GM23338 (cell line): ENCODE data around the gene HEMK1. TPM values are rescaled to one million over a fixed set of nuclear protein-coding genes. Genes with fewer than 3 reads are reported as not detected.

Source experiments
- ATAC-seq: fragments of 200-7000 bp; cut with Tn5 transposase; 3 replicates; pipeline ENCODE4 v1.9.1; 2020
- DNase-seq: peaks from one replicate; pipeline ENCODE4 v3.0.0-alpha.2; 2015; ENCODE audit warnings: low spot score
- H2AFZ ChIP-seq: fragments of 200-600 bp; sonication (generic); 2 replicates; pipeline ENCODE4 v1.8.0; 2016; ENCODE audit warnings: antibody characterized with exemption, mild to moderate bottlenecking, moderate library complexity
- H3F3A ChIP-seq: fragments of 200-600 bp; sonication (generic); replicated peaks from 2 replicates; pipeline ENCODE4 v1.8.0; 2017; ENCODE audit warnings: antibody characterized with exemption, mixed run types, low read depth
- H3K27ac ChIP-seq: fragments of 200-600 bp; sonication (generic); 2 replicates; pipeline ENCODE4 v1.6.1; 2016; ENCODE audit warnings: low read depth
- H3K27me3 ChIP-seq: fragments of 200-600 bp; sonication (generic); 2 replicates; pipeline ENCODE4 v1.8.0; 2016; ENCODE audit warnings: mild to moderate bottlenecking, mixed run types, moderate library complexity; ENCODE audit not compliant: insufficient read depth
- H3K36me3 ChIP-seq: fragments of 200-600 bp; sonication (generic); 2 replicates; pipeline ENCODE4 v1.8.0; 2016; ENCODE audit warnings: mild to moderate bottlenecking; ENCODE audit not compliant: insufficient read depth
- H3K4me1 ChIP-seq: fragments of 200-600 bp; sonication (generic); 2 replicates; pipeline ENCODE4 v1.8.0; 2016; ENCODE audit warnings: mild to moderate bottlenecking, moderate library complexity; ENCODE audit not compliant: insufficient read depth
- H3K4me2 ChIP-seq: fragments of 200-600 bp; sonication (generic); 2 replicates; pipeline ENCODE4 v1.7.1; 2017; ENCODE audit warnings: mixed run types
- H3K4me3 ChIP-seq: fragments of 200-600 bp; sonication (generic); 2 replicates; pipeline ENCODE4 v1.6.1; 2016; ENCODE audit warnings: mixed run types
- H3K79me2 ChIP-seq: fragments of 200-600 bp; sonication (generic); replicated peaks from 2 replicates; pipeline ENCODE4 v1.8.0; 2017; ENCODE audit warnings: mild to moderate bottlenecking; ENCODE audit not compliant: insufficient read depth
- H3K9me2 ChIP-seq: fragments of 200-600 bp; sonication (generic); 2 replicates; pipeline ENCODE4 v1.8.0; 2017; ENCODE audit not compliant: insufficient read depth
- H4K20me1 ChIP-seq: fragments of 200-600 bp; sonication (generic); replicated peaks from 2 replicates; pipeline ENCODE4 v1.8.0; 2017; ENCODE audit warnings: mild to moderate bottlenecking; ENCODE audit not compliant: insufficient read depth
- H3K27ac Mint-ChIP-seq: 2 replicates; pipeline ENCODE4 v1.8.0; 2020; ENCODE audit warnings: inconsistent platforms, mild to moderate bottlenecking, moderate library complexity, mixed read lengths
- H3K27me3 Mint-ChIP-seq: 3 replicates; pipeline ENCODE4 v1.8.0; 2022; ENCODE audit warnings: low read depth, mild to moderate bottlenecking, moderate library complexity, mixed read lengths, inconsistent platforms; ENCODE audit not compliant: insufficient read depth, poor library complexity
- H3K36me3 Mint-ChIP-seq: 3 replicates; pipeline ENCODE4 v1.8.0; 2021; ENCODE audit warnings: low read depth, mild to moderate bottlenecking, inconsistent platforms, moderate library complexity, mixed read lengths
- H3K4me1 Mint-ChIP-seq: 3 replicates; pipeline ENCODE4 v1.8.0; 2020; ENCODE audit warnings: mild to moderate bottlenecking, inconsistent platforms, mixed read lengths
- H3K4me3 Mint-ChIP-seq: 3 replicates; pipeline ENCODE4 v1.8.0; 2021; ENCODE audit warnings: moderate library complexity, mild to moderate bottlenecking, inconsistent platforms, mixed read lengths
- H3K9me3 Mint-ChIP-seq: 3 replicates; pipeline ENCODE4 v1.8.0; 2020; ENCODE audit warnings: moderate library complexity, mild to moderate bottlenecking, inconsistent platforms, mixed read lengths
- CREB1 ChIP-seq: fragments of 250-450 bp; sonication (Bioruptor Pico); IDR thresholded peaks from 2 replicates; pipeline ENCODE4 v1.5.0; 2020; ENCODE audit warnings: low read depth, mild to moderate bottlenecking, moderate library complexity
- CTCF ChIP-seq, 2 experiments: fragments of 200-600 bp in 1 of 2; sonication (generic) in 1 of 2; conservative IDR thresholded peaks; 2 replicates each; pipeline versions ENCODE4 v1.5.1 to v1.6.1; 2016 to 2017; ENCODE audit warnings: antibody characterized with exemption in 2 of 2, low read depth in 2 of 2, mild to moderate bottlenecking in 2 of 2, moderate library complexity in 1 of 2
- ETS1 ChIP-seq: IDR thresholded peaks from 2 replicates; pipeline ENCODE4 v1.6.1; 2016; ENCODE audit warnings: antibody characterized with exemption
- JUNB ChIP-seq: IDR thresholded peaks from one replicate; pipeline ENCODE4 v1.6.1; 2016; ENCODE audit warnings: antibody characterized with exemption; ENCODE audit not compliant: unreplicated experiment
- REST ChIP-seq: IDR thresholded peaks from one replicate; pipeline ENCODE4 v1.6.1; 2018; ENCODE audit warnings: antibody characterized with exemption; ENCODE audit not compliant: unreplicated experiment
- STAT1 ChIP-seq: IDR thresholded peaks from one replicate; pipeline ENCODE4 v1.6.1; 2016; ENCODE audit warnings: antibody characterized with exemption; ENCODE audit not compliant: unreplicated experiment
- ZNF114 ChIP-seq: fragments of 250-450 bp; sonication (Bioruptor Pico); IDR thresholded peaks from 2 replicates; pipeline ENCODE4 v1.5.0; 2020; ENCODE audit warnings: mild to moderate bottlenecking, moderate library complexity
- ZNF331 ChIP-seq: fragments of 250-450 bp; sonication (Bioruptor Pico); IDR thresholded peaks from 2 replicates; pipeline ENCODE4 v1.5.0; 2020; ENCODE audit warnings: low read depth, mild to moderate bottlenecking, moderate library complexity
- ZNF462 ChIP-seq: fragments of 250-450 bp; sonication (Bioruptor Pico); IDR thresholded peaks from 2 replicates; pipeline ENCODE4 v1.5.0; 2020; ENCODE audit warnings: mild to moderate bottlenecking, moderate library complexity
- polyA plus RNA-seq: library from polyadenylated mRNA; unstranded; fragments of >200 nt; fragmentation: Nextera tagmentation; extraction: Ambion mirVana; gene quantifications from 2 replicates; pipeline ENCODE4 v1.2.1, GENCODE V29; 2016
- total RNA-seq: library from RNA; depleted of rRNA; stranded (reverse); fragments of >200 nt; shearing (Covaris generic); gene quantifications from 2 replicates; pipeline ENCODE4 v1.2.3, GENCODE V29; 2014

HEMK1 gene
- total and polyA plus RNA-seq, 2 experiments from 2014 or later: 5.6 to 10.1 TPM

- no peaks in the 10 kb centered on the region for H3K4me1 ChIP-seq
- no peaks in the 10 kb centered on the region for H3K27me3 ChIP-seq
- Mint-ChIP-seq H3K9me3 (no peaks in the 10 kb centered on the region), H3K4me1 (peaks cover 6% of the 10 kb centered on the region), H3K27ac (no peak overlapping the region), H3K4me3 (no peak overlapping the region), H3K36me3 (peaks cover 3% of the 10 kb centered on the region; the same call in 2 of the 3 replicates), H3K27me3 (no peaks in the 10 kb centered on the region)
- no peaks in the 10 kb centered on the region for H3K79me2 ChIP-seq
- ATAC-seq (0 out of 3 replicates have a peak, but pooled peaks have one; percentile 26), DNase-seq (no peak)
- H3K4me3 ChIP-seq: no peak overlapping the region
- H3K4me2 ChIP-seq: no peak overlapping the region
- no peak for TF ChIP-seq JUNB
- TF ChIP-seq ETS1: no peak
- TF ChIP-seq CTCF (conservative IDR thresholded peaks at IDR 0.05; ENCODE audit: low read depth in 2 of 2): no peak
- TF ChIP-seq REST: no peak
- no peak for TF ChIP-seq ZNF331 (CRISPR knock-in tag)
- no peak for TF ChIP-seq ZNF462 (CRISPR knock-in tag)
- TF ChIP-seq STAT1: no peak
- no peak for TF ChIP-seq CREB1 (CRISPR knock-in tag)
- no peak for TF ChIP-seq ZNF114 (CRISPR knock-in tag)
- no peaks in the 10 kb centered on the region for H4K20me1 ChIP-seq
- H3K27ac ChIP-seq: no peak overlapping the region
- no peaks in the 10 kb centered on the region for H3K36me3 ChIP-seq
- no peaks in the 10 kb centered on the region for H3K9me2 ChIP-seq
- no peak overlapping the region for H2AFZ ChIP-seq
- H3F3A ChIP-seq: no peaks in the 10 kb centered on the region
Measured at GRCh38 chr3:50580683-50581458, 11.5 kb downstream of the HEMK1 start.
